Measurements from ENCODE around the gene APOL6. TPM values are rescaled to one million over a fixed set of nuclear protein-coding genes. Genes with fewer than 3 reads are reported as not detected.
A peak's percentile ranks its signal among the peaks of the same experiment; 100 is the strongest.

Gene APOL6
- total and polyA plus RNA-seq, 8 donors = 7.7 to 49.2 (median 10.2) TPM

DNA sequence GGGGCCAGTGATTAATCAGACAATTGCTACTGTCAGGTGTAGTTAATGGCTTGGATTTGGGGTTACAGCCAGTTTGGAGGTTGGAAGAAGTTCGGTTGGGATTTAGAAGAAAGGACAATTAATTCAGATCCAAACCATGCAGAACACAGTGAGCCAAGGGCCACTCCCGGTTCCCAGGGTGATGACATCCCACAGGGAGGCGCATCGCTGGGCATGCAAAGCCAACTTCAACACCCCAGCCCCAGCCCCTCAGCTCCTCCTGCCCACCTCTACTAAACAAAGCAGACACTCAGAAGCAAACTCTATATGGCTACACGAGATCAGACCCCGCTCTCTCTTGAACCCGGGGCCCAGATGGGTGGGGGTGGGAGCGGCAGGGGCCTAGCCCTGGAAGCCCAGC is 41.3 kb upstream of the APOL6 start:
- H3K9me3 ChIP-seq = no peaks in the 10 kb centered on the region
- intact Hi-C loops (cut with DNase I) = no loop called here
- ATAC-seq (no peak), DNase-seq (peak in 1 of 4 donors; percentile 34)
- H3K4me1 ChIP-seq = peaks cover 0 to 12% of the 10 kb centered on the region in 2 donors
- H3K27me3 ChIP-seq = peaks cover 0 to 5% of the 10 kb centered on the region in 2 donors
- no peak overlapping the region for H3K27ac ChIP-seq
- H3K36me3 ChIP-seq = no peaks in the 10 kb centered on the region
- H3K4me3 ChIP-seq = no peak overlapping the region
- TF ChIP-seq, protein P1, sequence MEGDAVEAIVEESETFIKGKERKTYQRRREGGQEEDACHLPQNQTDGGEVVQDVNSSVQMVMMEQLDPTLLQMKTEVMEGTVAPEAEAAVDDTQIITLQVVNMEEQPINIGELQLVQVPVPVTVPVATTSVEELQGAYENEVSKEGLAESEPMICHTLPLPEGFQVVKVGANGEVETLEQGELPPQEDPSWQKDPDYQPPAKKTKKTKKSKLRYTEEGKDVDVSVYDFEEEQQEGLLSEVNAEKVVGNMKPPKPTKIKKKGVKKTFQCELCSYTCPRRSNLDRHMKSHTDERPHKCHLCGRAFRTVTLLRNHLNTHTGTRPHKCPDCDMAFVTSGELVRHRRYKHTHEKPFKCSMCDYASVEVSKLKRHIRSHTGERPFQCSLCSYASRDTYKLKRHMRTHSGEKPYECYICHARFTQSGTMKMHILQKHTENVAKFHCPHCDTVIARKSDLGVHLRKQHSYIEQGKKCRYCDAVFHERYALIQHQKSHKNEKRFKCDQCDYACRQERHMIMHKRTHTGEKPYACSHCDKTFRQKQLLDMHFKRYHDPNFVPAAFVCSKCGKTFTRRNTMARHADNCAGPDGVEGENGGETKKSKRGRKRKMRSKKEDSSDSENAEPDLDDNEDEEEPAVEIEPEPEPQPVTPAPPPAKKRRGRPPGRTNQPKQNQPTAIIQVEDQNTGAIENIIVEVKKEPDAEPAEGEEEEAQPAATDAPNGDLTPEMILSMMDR (IDR thresholded peaks at IDR 0.05) = no peak

DNA sequence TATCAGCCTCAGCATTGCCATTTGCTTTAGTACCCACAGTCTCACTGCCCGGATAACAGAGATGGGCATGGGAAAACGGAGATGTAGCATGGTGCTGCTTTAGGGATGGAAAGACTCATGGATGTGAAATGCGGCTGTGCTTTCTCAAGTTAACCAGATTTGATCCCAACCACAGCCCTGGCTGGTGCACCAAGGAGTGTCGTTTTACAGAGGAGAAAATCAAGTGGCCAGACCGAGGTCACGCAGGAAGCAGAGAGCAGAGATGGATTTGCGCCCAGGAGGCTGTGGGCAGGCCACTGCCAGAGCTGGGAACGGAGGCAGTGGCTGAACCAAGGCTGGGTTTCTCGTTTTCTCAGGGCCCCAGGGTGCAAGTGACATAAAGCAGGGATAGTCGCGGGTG is 40.2 kb upstream of the APOL6 start:
- H3K27me3 ChIP-seq = peaks cover 0 to 5% of the 10 kb centered on the region in 2 donors
- DNase-seq (no peak), ATAC-seq (no peak)
- H3K9me3 ChIP-seq = no peaks in the 10 kb centered on the region
- no peak overlapping the region for H3K4me3 ChIP-seq
- no peak overlapping the region for H3K27ac ChIP-seq
- H3K4me1 ChIP-seq = peaks cover 0 to 7% of the 10 kb centered on the region in 2 donors
- TF ChIP-seq, protein P1 (IDR thresholded peaks at IDR 0.05) = no peak
- intact Hi-C loops (cut with DNase I) = no loop called here
- no peaks in the 10 kb centered on the region for H3K36me3 ChIP-seq

DNA sequence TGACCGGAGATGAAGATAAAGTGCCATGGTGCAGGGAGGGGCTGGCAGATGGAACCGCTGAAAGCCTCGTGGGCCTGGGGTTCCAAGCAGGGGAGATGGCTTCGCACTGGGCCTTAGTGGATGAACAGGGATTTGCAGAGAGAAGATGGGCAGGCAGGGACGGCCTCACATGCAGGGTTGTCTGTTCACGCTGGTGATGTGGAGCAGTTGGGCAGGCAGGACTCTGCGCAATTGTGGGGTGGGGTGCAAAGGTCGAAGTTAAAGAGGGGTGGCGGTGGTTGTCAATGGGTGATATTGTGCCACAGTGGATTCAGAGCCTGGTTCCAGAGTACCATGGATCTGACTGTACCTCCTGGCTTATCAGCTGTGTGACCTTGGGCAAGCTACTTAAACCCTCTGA is 39.0 kb upstream of the APOL6 start:
- intact Hi-C loops (cut with DNase I) = no loop called here
- Histone ChIP-seq H3K27me3 (peaks cover 0 to 5% of the 10 kb centered on the region in 2 donors), H3K27ac (no peak overlapping the region), H3K4me1 (peaks cover 0 to 7% of the 10 kb centered on the region in 2 donors), H3K36me3 (no peaks in the 10 kb centered on the region), H3K4me3 (no peak overlapping the region), H3K9me3 (no peaks in the 10 kb centered on the region)
- TF ChIP-seq, protein P1 (IDR thresholded peaks at IDR 0.05) = no peak
- no peak for DNase-seq
- no peak for ATAC-seq

DNA sequence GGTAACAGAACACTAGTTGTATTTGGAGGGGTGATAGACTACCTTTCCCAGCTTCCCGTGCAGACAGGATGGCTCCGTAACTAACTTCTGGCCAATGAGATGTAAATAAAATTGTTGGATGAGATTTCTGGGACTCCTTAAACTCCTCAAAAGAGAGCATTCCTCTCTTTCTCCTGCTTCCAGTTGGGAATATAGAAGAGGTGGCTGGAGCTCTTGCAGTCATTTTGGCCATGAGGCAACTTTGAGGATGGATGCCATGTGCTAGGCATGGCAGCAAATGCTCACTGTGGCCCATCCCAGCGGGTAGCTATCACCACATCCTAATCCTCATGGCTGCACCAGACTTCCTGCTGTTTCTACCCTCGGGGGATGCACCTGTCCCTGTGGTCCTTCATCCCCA is 38.5 kb upstream of the APOL6 start:
- Histone ChIP-seq H3K4me3 (no peak overlapping the region), H3K4me1 (peaks cover 0 to 7% of the 10 kb centered on the region in 2 donors), H3K36me3 (no peaks in the 10 kb centered on the region), H3K27me3 (peaks cover 0 to 5% of the 10 kb centered on the region in 2 donors), H3K27ac (no peak overlapping the region), H3K9me3 (no peaks in the 10 kb centered on the region)
- TF ChIP-seq, protein P1 (IDR thresholded peaks at IDR 0.05) = no peak
- intact Hi-C loops (cut with DNase I) = no loop called here
- ATAC-seq = no peak
- no peak for DNase-seq

DNA sequence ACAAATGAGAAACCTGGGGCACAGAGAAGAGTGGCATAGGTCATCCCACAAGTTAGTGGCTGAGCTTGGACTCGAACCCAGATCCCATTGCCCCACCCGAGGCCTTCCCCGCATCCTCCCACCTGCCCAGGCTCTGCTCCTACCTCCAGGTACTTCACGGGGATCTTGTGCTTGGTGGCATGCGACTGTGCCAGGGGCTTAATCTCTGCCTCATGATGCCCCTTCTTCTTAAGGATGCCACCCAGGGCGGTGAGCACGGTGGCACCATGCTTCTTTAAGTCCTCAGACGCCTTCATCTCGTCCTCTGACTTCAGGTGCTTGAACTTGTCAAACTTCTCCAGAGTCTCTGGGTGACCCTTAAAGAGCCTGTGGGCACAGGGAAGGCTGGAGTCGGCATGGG is 37.5 kb upstream of the APOL6 start:
- TF ChIP-seq, protein P1 (IDR thresholded peaks at IDR 0.05) = no peak
- intact Hi-C loops (cut with DNase I) = no loop called here
- Histone ChIP-seq H3K27me3 (peaks cover 0 to 4% of the 10 kb centered on the region in 2 donors), H3K9me3 (no peaks in the 10 kb centered on the region), H3K36me3 (no peaks in the 10 kb centered on the region), H3K4me1 (peaks cover 0 to 7% of the 10 kb centered on the region in 2 donors), H3K27ac (no peak overlapping the region), H3K4me3 (no peak overlapping the region)
- DNase-seq (no peak), ATAC-seq (no peak)
